Measurements from ENCODE around the gene CBFA2T3. TPM values are rescaled to one million over a fixed set of nuclear protein-coding genes. Genes with fewer than 3 reads are reported as not detected.
A peak's percentile ranks its signal among the peaks of the same experiment; 100 is the strongest.

The CBFA2T3 gene
- polyA plus RNA-seq, 3 donors = 5.3 to 32.2 (median 6.2) TPM

- H3K4me1 ChIP-seq (ENCODE audit: control insufficient read depth in 1 of 2, insufficient read depth in 2 of 2, low read length in 2 of 2) = no peaks in the 10 kb centered on the region
- Mint-ChIP-seq H3K4me1 (no peaks in the 10 kb centered on the region), H3K27ac (no peak overlapping the region), H3K36me3 (peaks cover 46 to 85% of the 10 kb centered on the region in 2 donors), H3K4me3 (no peak overlapping the region), H3K27me3 (ENCODE audit: low read depth in 3 of 3) (no peaks in the 10 kb centered on the region), H3K9me3 (peaks cover 0 to 9% (median 0%) of the 10 kb centered on the region in 7 donors)
- H3K9ac ChIP-seq (ENCODE audit: insufficient read depth, low read length, poor library complexity, severe bottlenecking) = no peak overlapping the region
- no peaks in the 10 kb centered on the region for H3K27me3 ChIP-seq (ENCODE audit: control insufficient read depth in 2 of 2, insufficient read depth in 2 of 2, low read length in 2 of 2)
- H2AFZ ChIP-seq (ENCODE audit: insufficient read depth, low read depth, low read length, poor library complexity, severe bottlenecking) = no peak overlapping the region
- peaks cover 98% of the 10 kb centered on the region for H4K20me1 ChIP-seq (ENCODE audit: insufficient read depth, low read length)
- WGBS (ENCODE audit: insufficient coverage) = 100% methylated on average over 5 of the region's 11 CpGs
- no peak overlapping the region for H3K4me3 ChIP-seq (replicated peaks in 1 of 3; ENCODE audit: low read depth in 2 of 3, low read length in 3 of 3)
- intact Hi-C loops (cut with micrococcal nuclease) = no loop called here
- H3K9me3 ChIP-seq (replicated peaks in 1 of 2; ENCODE audit: control insufficient read depth in 1 of 2, insufficient read depth in 1 of 2, low read length in 2 of 2) = peaks cover 0 to 7% of the 10 kb centered on the region in 2 donors
- H3K79me2 ChIP-seq (ENCODE audit: insufficient read depth, low read length) = no peaks in the 10 kb centered on the region
- H3K4me2 ChIP-seq (replicated peaks; ENCODE audit: extremely low read depth, low read length, poor library complexity, severe bottlenecking) = no peak overlapping the region
- DNase-seq = no peak
- TF ChIP-seq, protein P1, sequence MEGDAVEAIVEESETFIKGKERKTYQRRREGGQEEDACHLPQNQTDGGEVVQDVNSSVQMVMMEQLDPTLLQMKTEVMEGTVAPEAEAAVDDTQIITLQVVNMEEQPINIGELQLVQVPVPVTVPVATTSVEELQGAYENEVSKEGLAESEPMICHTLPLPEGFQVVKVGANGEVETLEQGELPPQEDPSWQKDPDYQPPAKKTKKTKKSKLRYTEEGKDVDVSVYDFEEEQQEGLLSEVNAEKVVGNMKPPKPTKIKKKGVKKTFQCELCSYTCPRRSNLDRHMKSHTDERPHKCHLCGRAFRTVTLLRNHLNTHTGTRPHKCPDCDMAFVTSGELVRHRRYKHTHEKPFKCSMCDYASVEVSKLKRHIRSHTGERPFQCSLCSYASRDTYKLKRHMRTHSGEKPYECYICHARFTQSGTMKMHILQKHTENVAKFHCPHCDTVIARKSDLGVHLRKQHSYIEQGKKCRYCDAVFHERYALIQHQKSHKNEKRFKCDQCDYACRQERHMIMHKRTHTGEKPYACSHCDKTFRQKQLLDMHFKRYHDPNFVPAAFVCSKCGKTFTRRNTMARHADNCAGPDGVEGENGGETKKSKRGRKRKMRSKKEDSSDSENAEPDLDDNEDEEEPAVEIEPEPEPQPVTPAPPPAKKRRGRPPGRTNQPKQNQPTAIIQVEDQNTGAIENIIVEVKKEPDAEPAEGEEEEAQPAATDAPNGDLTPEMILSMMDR (IDR thresholded peaks at IDR 0.05) = no peak
- H3K27ac ChIP-seq (ENCODE audit: low read depth in 1 of 2, low read length in 2 of 2) = no peak overlapping the region
- peaks cover 81 to 87% of the 10 kb centered on the region in 2 donors for H3K36me3 ChIP-seq (replicated peaks in 1 of 2; ENCODE audit: control insufficient read depth in 1 of 2, insufficient read depth in 2 of 2, low read length in 2 of 2)
These were observed 93.1 kb downstream of the CBFA2T3 start for GRCh38 chr16:88883946-88884345.

DNA sequence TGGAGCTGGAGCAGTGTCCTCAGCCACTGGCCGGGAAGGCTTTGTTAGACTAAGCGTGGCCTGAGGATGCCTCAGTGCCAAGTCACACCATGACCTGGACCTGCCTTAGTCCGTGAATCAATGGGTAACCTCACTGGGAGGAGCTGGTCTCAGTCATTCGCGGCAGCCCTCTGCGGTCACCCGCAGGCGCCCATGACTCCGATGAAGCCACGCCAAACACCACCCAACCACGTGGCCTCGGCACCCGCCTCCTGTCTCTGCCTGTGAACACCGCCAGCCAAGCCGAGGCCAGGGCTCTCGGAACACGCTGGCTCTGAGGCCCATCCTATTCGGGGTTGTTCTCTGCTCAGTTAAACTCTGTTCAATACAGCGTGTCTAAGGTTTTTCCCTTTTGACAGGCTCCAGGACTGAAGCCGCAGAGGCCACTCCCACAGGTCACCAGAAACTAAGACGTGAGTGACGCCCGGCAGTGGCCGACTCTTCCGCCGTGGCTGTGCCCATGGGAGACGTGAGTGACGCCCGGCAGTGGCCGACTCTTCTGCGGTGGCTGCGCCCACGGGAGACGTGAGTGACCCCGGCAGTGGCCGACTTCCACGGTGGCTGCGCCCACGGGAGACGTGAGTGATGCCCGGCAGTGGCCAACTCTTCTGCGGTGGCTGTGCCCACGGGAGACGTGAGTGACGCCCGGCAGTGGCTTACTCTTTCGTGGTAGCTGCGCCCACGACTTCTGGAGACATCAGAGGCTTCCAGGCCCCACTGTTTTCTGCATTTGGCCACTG, 93.7 kb downstream of the CBFA2T3 start:
- no peak for DNase-seq
- TF ChIP-seq, protein P1 (IDR thresholded peaks at IDR 0.05) = no peak
- H3K9me3 ChIP-seq (replicated peaks in 1 of 2; ENCODE audit: control insufficient read depth in 1 of 2, insufficient read depth in 1 of 2, low read length in 2 of 2) = peaks cover 0 to 7% of the 10 kb centered on the region in 2 donors
- H4K20me1 ChIP-seq (ENCODE audit: insufficient read depth, low read length) = peaks cover 98% of the 10 kb centered on the region
- no peaks in the 10 kb centered on the region for H3K4me1 ChIP-seq (ENCODE audit: control insufficient read depth in 1 of 2, insufficient read depth in 2 of 2, low read length in 2 of 2)
- H3K27ac ChIP-seq (ENCODE audit: low read depth in 1 of 2, low read length in 2 of 2) = peak overlapping the region in 1 of 2 donors; percentile 14
- H3K79me2 ChIP-seq (ENCODE audit: insufficient read depth, low read length) = no peaks in the 10 kb centered on the region
- 96% methylated on average over 47 of the region's 49 CpGs for WGBS (ENCODE audit: insufficient coverage)
- H2AFZ ChIP-seq (ENCODE audit: insufficient read depth, low read depth, low read length, poor library complexity, severe bottlenecking) = no peak overlapping the region
- H3K4me3 ChIP-seq (replicated peaks in 1 of 3; ENCODE audit: low read depth in 2 of 3, low read length in 3 of 3) = no peak overlapping the region
- intact Hi-C loops (cut with micrococcal nuclease) = no loop called here
- H3K4me2 ChIP-seq (replicated peaks; ENCODE audit: extremely low read depth, low read length, poor library complexity, severe bottlenecking) = no peak overlapping the region
- peaks cover 87 to 93% of the 10 kb centered on the region in 2 donors for H3K36me3 ChIP-seq (replicated peaks in 1 of 2; ENCODE audit: control insufficient read depth in 1 of 2, insufficient read depth in 2 of 2, low read length in 2 of 2)
- peaks cover 0 to 9% (median 0%) of the 10 kb centered on the region in 7 donors for H3K9me3 Mint-ChIP-seq
- H3K4me1 Mint-ChIP-seq = no peaks in the 10 kb centered on the region
- H3K36me3 Mint-ChIP-seq = peaks cover 50 to 91% of the 10 kb centered on the region in 2 donors
- no peak overlapping the region for H3K27ac Mint-ChIP-seq
- no peaks in the 10 kb centered on the region for H3K27me3 ChIP-seq (ENCODE audit: control insufficient read depth in 2 of 2, insufficient read depth in 2 of 2, low read length in 2 of 2)
- H3K9ac ChIP-seq (ENCODE audit: insufficient read depth, low read length, poor library complexity, severe bottlenecking) = no peak overlapping the region
- no peak overlapping the region for H3K4me3 Mint-ChIP-seq
- no peaks in the 10 kb centered on the region for H3K27me3 Mint-ChIP-seq (ENCODE audit: low read depth in 3 of 3)

Measured in CD14-positive monocyte (primary cell).